ENCODE data around the gene PARD3B. TPM values are rescaled to one million over a fixed set of nuclear protein-coding genes. Genes with fewer than 3 reads are reported as not detected.

The PARD3B gene
- total RNA-seq, 6 experiments from 2014 or later, result 5.3 to 11.2 (median 8.3) TPM

- DNase-seq (no peak), ATAC-seq (no peak)
- no peaks in the 10 kb centered on the region for H3K36me3 ChIP-seq
- H3K4me1 ChIP-seq, result no peaks in the 10 kb centered on the region
- no peak overlapping the region for H3K4me3 ChIP-seq
- TF ChIP-seq CTCF (IDR thresholded peaks at IDR 0.05) (no peak), POLR2A (IDR thresholded peaks at IDR 0.05) (no peak)
- WGBS (ENCODE audit: insufficient coverage, low coverage, low lambda C conversion rate, missing lambda C conversion rate), result 90% methylated on average over 4 of the region's 4 CpGs
- intact Hi-C loops (cut with DNase I), result no loop called here
- H3K9me3 ChIP-seq, result no peaks in the 10 kb centered on the region
- no peaks in the 10 kb centered on the region for H3K27me3 ChIP-seq
- H3K27ac ChIP-seq, result no peak overlapping the region
These were observed 98.1 kb downstream of the PARD3B start for GRCh38 chr2:204643326-204643725.

- no peaks in the 10 kb centered on the region for H3K36me3 ChIP-seq
- no peak overlapping the region for H3K4me3 ChIP-seq
- no peak for TF ChIP-seq CTCF (IDR thresholded peaks at IDR 0.05)
- TF ChIP-seq POLR2A (IDR thresholded peaks at IDR 0.05), result no peak
- no peaks in the 10 kb centered on the region for H3K27me3 ChIP-seq
- H3K4me1 ChIP-seq, result no peaks in the 10 kb centered on the region
- DNase-seq (no peak), ATAC-seq (peak in 1 of 4 donors; percentile 39)
- intact Hi-C loops (cut with DNase I), result no loop called here
- no peak overlapping the region for H3K27ac ChIP-seq
- no peaks in the 10 kb centered on the region for H3K9me3 ChIP-seq
- WGBS (ENCODE audit: insufficient coverage, low coverage, low lambda C conversion rate, missing lambda C conversion rate), result 30% methylated on average over 1 of the region's 1 CpG
These were observed 99.9 kb downstream of the PARD3B start for GRCh38 chr2:204645018-204645773.

- no peak for DNase-seq
- intact Hi-C loops (cut with DNase I), result no loop called here
- Histone ChIP-seq H3K36me3 (no peaks in the 10 kb centered on the region), H3K27me3 (no peaks in the 10 kb centered on the region), H3K27ac (no peak overlapping the region), H3K4me3 (no peak overlapping the region), H3K4me1 (no peaks in the 10 kb centered on the region), H3K9me3 (no peaks in the 10 kb centered on the region)
- no peak for ATAC-seq
- TF ChIP-seq POLR2A (IDR thresholded peaks at IDR 0.05) (no peak), CTCF (IDR thresholded peaks at IDR 0.05) (no peak)
These were observed 102.4 kb downstream of the PARD3B start for GRCh38 chr2:204647626-204648025.

- no peaks in the 10 kb centered on the region for H3K36me3 ChIP-seq
- no peaks in the 10 kb centered on the region for H3K27me3 ChIP-seq
- no peak for TF ChIP-seq POLR2A (IDR thresholded peaks at IDR 0.05)
- TF ChIP-seq CTCF (IDR thresholded peaks at IDR 0.05), result no peak
- H3K27ac ChIP-seq, result no peak overlapping the region
- H3K9me3 ChIP-seq, result no peaks in the 10 kb centered on the region
- intact Hi-C loops (cut with DNase I), result no loop called here
- DNase-seq (no peak), ATAC-seq (no peak)
- H3K4me1 ChIP-seq, result no peaks in the 10 kb centered on the region
- no peak overlapping the region for H3K4me3 ChIP-seq
These were observed 105.3 kb downstream of the PARD3B start for GRCh38 chr2:204650611-204651010.

GRCh38 chr2:204652063-204652462, 106.8 kb downstream of the PARD3B start:
- no peak for DNase-seq
- intact Hi-C loops (cut with DNase I), result no loop called here
- TF ChIP-seq CTCF (IDR thresholded peaks at IDR 0.05) (no peak), POLR2A (IDR thresholded peaks at IDR 0.05) (no peak)
- H3K4me1 ChIP-seq, result no peaks in the 10 kb centered on the region
- H3K4me3 ChIP-seq, result no peak overlapping the region
- H3K27me3 ChIP-seq, result no peaks in the 10 kb centered on the region
- ATAC-seq, result no peak
- no peak overlapping the region for H3K27ac ChIP-seq
- WGBS (ENCODE audit: insufficient coverage, low coverage, low lambda C conversion rate, missing lambda C conversion rate), result 86% methylated on average over 4 of the region's 4 CpGs
- H3K36me3 ChIP-seq, result no peaks in the 10 kb centered on the region
- H3K9me3 ChIP-seq, result no peaks in the 10 kb centered on the region
